ENCODE results near the gene NOC2L.

DNA sequence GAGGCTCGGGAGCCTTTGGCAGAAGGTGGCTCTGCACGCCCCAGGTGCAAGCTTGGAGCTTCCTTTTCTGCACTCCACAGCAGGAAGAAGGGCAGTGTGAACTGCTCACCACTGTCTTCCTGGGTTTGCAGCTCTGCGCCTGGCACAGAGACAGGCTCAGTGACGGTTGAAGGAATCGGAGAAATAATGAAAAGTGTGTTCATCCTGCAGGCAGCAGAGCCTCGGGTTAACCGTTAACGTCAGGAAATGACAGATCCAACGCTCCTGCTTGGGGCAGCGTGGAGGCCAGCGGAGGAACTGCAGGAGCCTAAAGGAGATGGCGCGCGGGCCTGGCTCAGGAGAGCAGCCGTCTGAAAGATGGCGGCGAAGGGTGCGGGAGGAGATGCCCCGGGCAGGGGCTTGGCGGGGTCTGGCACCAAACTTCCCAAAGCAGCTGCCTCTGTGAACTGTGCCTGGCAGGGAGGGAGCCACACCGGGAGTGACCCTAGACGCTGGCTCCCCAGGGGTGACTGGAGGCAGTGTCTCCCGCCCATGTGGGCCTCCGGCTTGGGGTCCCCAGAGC, 46.2 kb downstream of the NOC2L start:
- TF ChIP-seq, protein P1, sequence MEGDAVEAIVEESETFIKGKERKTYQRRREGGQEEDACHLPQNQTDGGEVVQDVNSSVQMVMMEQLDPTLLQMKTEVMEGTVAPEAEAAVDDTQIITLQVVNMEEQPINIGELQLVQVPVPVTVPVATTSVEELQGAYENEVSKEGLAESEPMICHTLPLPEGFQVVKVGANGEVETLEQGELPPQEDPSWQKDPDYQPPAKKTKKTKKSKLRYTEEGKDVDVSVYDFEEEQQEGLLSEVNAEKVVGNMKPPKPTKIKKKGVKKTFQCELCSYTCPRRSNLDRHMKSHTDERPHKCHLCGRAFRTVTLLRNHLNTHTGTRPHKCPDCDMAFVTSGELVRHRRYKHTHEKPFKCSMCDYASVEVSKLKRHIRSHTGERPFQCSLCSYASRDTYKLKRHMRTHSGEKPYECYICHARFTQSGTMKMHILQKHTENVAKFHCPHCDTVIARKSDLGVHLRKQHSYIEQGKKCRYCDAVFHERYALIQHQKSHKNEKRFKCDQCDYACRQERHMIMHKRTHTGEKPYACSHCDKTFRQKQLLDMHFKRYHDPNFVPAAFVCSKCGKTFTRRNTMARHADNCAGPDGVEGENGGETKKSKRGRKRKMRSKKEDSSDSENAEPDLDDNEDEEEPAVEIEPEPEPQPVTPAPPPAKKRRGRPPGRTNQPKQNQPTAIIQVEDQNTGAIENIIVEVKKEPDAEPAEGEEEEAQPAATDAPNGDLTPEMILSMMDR (IDR thresholded peaks at IDR 0.05): no peak
- TF ChIP-seq POLR2A (IDR thresholded peaks at IDR 0.05) (no peak), POLR2AphosphoS5 (IDR thresholded peaks at IDR 0.05) (no peak)

All from breast epithelium (tissue), 3 donors.